ENCODE data around the gene MSH5. TPM values are rescaled to one million over a fixed set of nuclear protein-coding genes. Genes with fewer than 3 reads are reported as not detected.

The MSH5 gene
- total RNA-seq, 1 experiment from 2014 or later, result 38.1 TPM

- Histone ChIP-seq H3K9me3 (ENCODE audit: control insufficient read depth, insufficient read depth, low read depth, low read length) (no peaks in the 10 kb centered on the region), H3K36me3 (ENCODE audit: control insufficient read depth, insufficient read depth, low read length) (no peaks in the 10 kb centered on the region), H3K4me3 (ENCODE audit: low read depth in 2 of 2, low read length in 2 of 2) (no peak overlapping the region), H3K27ac (ENCODE audit: low read length) (no peak overlapping the region), H3K27me3 (ENCODE audit: control insufficient read depth, insufficient read depth, low read length) (no peaks in the 10 kb centered on the region), H3K4me1 (ENCODE audit: control insufficient read depth, insufficient read depth, low read length) (peaks cover 7% of the 10 kb centered on the region)
- in situ Hi-C loops (cut with HindIII; ENCODE audit: low pct_unique_long_range_greater_than_20kb, low sequenced_read_pairs) (no loop called here), intact Hi-C loops (cut with micrococcal nuclease; ENCODE audit: unreplicated experiment) (no loop called here)
- no peak for TF ChIP-seq TCF7L2 (IDR thresholded peaks at IDR 0.05; ENCODE audit: low read depth, low read length)
- TF ChIP-seq POLR2AphosphoS5 (IDR thresholded peaks at IDR 0.05; ENCODE audit: low read depth, low read length), result no peak; the same call in 1 of the 2 replicates
- no peak for TF ChIP-seq CTCF (IDR thresholded peaks at IDR 0.05)
- TF ChIP-seq SIN3A (IDR thresholded peaks at IDR 0.05; ENCODE audit: borderline replicate concordance, insufficient read depth, low read depth, low read length), result no peak
- TF ChIP-seq, protein P1, sequence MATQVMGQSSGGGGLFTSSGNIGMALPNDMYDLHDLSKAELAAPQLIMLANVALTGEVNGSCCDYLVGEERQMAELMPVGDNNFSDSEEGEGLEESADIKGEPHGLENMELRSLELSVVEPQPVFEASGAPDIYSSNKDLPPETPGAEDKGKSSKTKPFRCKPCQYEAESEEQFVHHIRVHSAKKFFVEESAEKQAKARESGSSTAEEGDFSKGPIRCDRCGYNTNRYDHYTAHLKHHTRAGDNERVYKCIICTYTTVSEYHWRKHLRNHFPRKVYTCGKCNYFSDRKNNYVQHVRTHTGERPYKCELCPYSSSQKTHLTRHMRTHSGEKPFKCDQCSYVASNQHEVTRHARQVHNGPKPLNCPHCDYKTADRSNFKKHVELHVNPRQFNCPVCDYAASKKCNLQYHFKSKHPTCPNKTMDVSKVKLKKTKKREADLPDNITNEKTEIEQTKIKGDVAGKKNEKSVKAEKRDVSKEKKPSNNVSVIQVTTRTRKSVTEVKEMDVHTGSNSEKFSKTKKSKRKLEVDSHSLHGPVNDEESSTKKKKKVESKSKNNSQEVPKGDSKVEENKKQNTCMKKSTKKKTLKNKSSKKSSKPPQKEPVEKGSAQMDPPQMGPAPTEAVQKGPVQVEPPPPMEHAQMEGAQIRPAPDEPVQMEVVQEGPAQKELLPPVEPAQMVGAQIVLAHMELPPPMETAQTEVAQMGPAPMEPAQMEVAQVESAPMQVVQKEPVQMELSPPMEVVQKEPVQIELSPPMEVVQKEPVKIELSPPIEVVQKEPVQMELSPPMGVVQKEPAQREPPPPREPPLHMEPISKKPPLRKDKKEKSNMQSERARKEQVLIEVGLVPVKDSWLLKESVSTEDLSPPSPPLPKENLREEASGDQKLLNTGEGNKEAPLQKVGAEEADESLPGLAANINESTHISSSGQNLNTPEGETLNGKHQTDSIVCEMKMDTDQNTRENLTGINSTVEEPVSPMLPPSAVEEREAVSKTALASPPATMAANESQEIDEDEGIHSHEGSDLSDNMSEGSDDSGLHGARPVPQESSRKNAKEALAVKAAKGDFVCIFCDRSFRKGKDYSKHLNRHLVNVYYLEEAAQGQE (IDR thresholded peaks at IDR 0.05; ENCODE audit: insufficient read depth in 1 of 2, low read depth in 2 of 2, low read length in 1 of 2), result no peak
- ChIA-PET POLR2A (no interaction called here), CTCF (no interaction called here)
- BruUV-seq (replicated peaks), result no TSS peak
- DNase-seq (ENCODE audit: low read depth, low spot score), result no peak
- ATAC-seq, result no peak
Observed at GRCh38 chr6:31782126-31782855, 42.5 kb downstream of the MSH5 start.

- ATAC-seq, result no peak
- Histone ChIP-seq H3K36me3 (ENCODE audit: control insufficient read depth, insufficient read depth, low read length) (peaks cover 6% of the 10 kb centered on the region; the same call in 1 of the 2 replicates), H3K4me1 (ENCODE audit: control insufficient read depth, insufficient read depth, low read length) (no peaks in the 10 kb centered on the region), H3K27me3 (ENCODE audit: control insufficient read depth, insufficient read depth, low read length) (no peaks in the 10 kb centered on the region), H3K9me3 (ENCODE audit: control insufficient read depth, insufficient read depth, low read depth, low read length) (no peaks in the 10 kb centered on the region), H3K27ac (ENCODE audit: low read length) (no peak overlapping the region), H3K4me3 (ENCODE audit: low read depth in 2 of 2, low read length in 2 of 2) (no peak overlapping the region)
- intact Hi-C loops (cut with micrococcal nuclease; ENCODE audit: unreplicated experiment) (no loop called here), in situ Hi-C loops (cut with HindIII; ENCODE audit: low pct_unique_long_range_greater_than_20kb, low sequenced_read_pairs) (no loop called here)
- TF ChIP-seq, protein P1 (IDR thresholded peaks at IDR 0.05; ENCODE audit: insufficient read depth in 1 of 2, low read depth in 2 of 2, low read length in 1 of 2), result no peak
- no peak for TF ChIP-seq POLR2AphosphoS5 (IDR thresholded peaks at IDR 0.05; ENCODE audit: low read depth, low read length)
- TF ChIP-seq TCF7L2 (IDR thresholded peaks at IDR 0.05; ENCODE audit: low read depth, low read length), result no peak
- no peak for TF ChIP-seq SIN3A (IDR thresholded peaks at IDR 0.05; ENCODE audit: borderline replicate concordance, insufficient read depth, low read depth, low read length)
- no peak for TF ChIP-seq CTCF (IDR thresholded peaks at IDR 0.05)
- ChIA-PET POLR2A (interaction anchor here (0.6 kb wide), 1 partner anchor 72 kb away, joined by 3 read pairs; no protein-coding TSS in a partner anchor), CTCF (no interaction called here)
- BruUV-seq (replicated peaks), result no TSS peak
- DNase-seq (ENCODE audit: low read depth, low spot score), result no peak
Observed at GRCh38 chr6:31784098-31784925, 44.5 kb downstream of the MSH5 start.

All from Panc1 (cell line).